ENCODE results near the gene DENND6B. TPM values are rescaled to one million over a fixed set of nuclear protein-coding genes. Genes with fewer than 3 reads are reported as not detected.

Gene DENND6B
- total RNA-seq, 2 experiments from 2014 or later, result 3.1 to 3.6 TPM

GRCh38 chr22:50318356-50318697, 8.5 kb downstream of the DENND6B start:
- no peaks in the 10 kb centered on the region for H3K36me3 Mint-ChIP-seq (ENCODE audit: low read depth)
- H3K27ac Mint-ChIP-seq, result no peak overlapping the region
- H3K4me3 Mint-ChIP-seq, result no peak overlapping the region
- CTCF ChIA-PET, result interaction anchor here (0.8 kb wide), 1 partner anchor 11 kb away, joined by 3 read pairs; no protein-coding TSS in a partner anchor
- no peaks in the 10 kb centered on the region for H3K27me3 Mint-ChIP-seq
- H3K4me1 Mint-ChIP-seq, result peaks cover 19% of the 10 kb centered on the region
- POLR2A ChIA-PET, result no interaction called here
- H3K9me3 Mint-ChIP-seq, result no peaks in the 10 kb centered on the region
- no peak for DNase-seq

DNA sequence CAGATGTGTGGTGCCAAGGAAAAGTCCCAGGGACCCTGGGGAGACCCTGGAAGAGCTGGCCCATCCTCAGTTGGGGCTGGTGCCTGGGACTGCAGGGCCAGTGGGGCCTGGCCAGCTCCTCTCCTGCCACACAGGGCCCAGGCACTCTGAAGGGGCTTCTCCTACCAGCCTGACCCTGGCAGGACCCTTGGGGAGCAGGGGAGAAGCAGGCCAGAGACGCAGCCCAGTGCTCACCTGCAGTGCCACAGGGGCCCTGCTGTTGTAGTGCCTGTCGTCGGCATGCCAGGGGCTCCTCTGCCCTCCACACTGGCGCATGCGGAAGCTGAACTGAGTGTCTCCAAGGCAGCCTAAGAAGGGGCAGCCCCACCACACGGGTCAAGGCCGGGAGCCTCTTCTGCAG, 9.1 kb downstream of the DENND6B start:
- POLR2A ChIA-PET, result no interaction called here
- Mint-ChIP-seq H3K27me3 (no peaks in the 10 kb centered on the region), H3K9me3 (no peaks in the 10 kb centered on the region), H3K36me3 (ENCODE audit: low read depth) (no peaks in the 10 kb centered on the region), H3K4me3 (no peak overlapping the region), H3K4me1 (peaks cover 19% of the 10 kb centered on the region), H3K27ac (no peak overlapping the region)
- DNase-seq, result no peak
- CTCF ChIA-PET, result interaction anchor here (0.8 to 1.5 kb wide), 2 partner anchors 9 to 11 kb away, joined by 3 to 5 read pairs; partner anchors contain the start of gene DENND6B

DNA sequence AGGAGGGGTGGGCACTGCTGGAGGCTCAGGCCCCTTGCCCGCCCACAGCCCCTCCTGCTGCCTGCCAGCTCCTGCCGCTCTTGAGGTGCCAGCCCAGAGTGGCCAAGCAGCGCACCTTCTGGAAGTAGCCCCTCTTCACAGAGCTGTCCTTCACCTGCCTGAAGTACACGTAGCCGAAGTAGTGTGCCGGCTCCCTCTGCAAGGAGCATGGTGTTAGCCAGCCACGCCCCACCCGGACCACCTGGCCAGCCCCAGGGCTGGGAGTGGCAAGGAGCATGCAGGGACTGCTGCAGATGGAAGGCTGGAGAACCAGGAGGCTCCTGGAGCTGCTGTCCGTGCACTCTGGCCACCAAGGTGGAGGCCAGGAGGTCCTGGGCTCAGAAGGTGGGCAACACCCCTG, 9.6 kb downstream of the DENND6B start:
- Mint-ChIP-seq H3K4me1 (peaks cover 19% of the 10 kb centered on the region), H3K27me3 (no peaks in the 10 kb centered on the region), H3K36me3 (ENCODE audit: low read depth) (no peaks in the 10 kb centered on the region), H3K9me3 (no peaks in the 10 kb centered on the region), H3K27ac (no peak overlapping the region), H3K4me3 (no peak overlapping the region)
- ChIA-PET POLR2A (no interaction called here), CTCF (interaction anchor here (0.6 to 2.6 kb wide), 4 partner anchors 9 to 525 kb away, joined by 5 to 9 read pairs (median 6); partner anchors contain the start of genes DENND6B and PLXNB2)
- DNase-seq, result no peak

GRCh38 chr22:50316114-50317065, 10.4 kb downstream of the DENND6B start:
- ChIA-PET CTCF (interaction anchor here (0.6 to 2.6 kb wide), 8 partner anchors 8 to 524 kb away, joined by 3 to 9 read pairs (median 4); partner anchors contain the start of genes DENND6B and PLXNB2), POLR2A (no interaction called here)
- no peak overlapping the region for H3K27ac Mint-ChIP-seq
- no peaks in the 10 kb centered on the region for H3K27me3 Mint-ChIP-seq
- no peaks in the 10 kb centered on the region for H3K36me3 Mint-ChIP-seq (ENCODE audit: low read depth)
- peaks cover 19% of the 10 kb centered on the region for H3K4me1 Mint-ChIP-seq
- H3K9me3 Mint-ChIP-seq, result no peaks in the 10 kb centered on the region
- DNase-seq, result no peak
- H3K4me3 Mint-ChIP-seq, result no peak overlapping the region

GRCh38 chr22:50315289-50316113, 11.3 kb downstream of the DENND6B start:
- Mint-ChIP-seq H3K4me1 (peaks cover 19% of the 10 kb centered on the region), H3K27ac (peak overlapping the region; percentile 78), H3K9me3 (no peaks in the 10 kb centered on the region), H3K4me3 (peak overlapping the region; percentile 78), H3K36me3 (ENCODE audit: low read depth) (no peaks in the 10 kb centered on the region), H3K27me3 (no peaks in the 10 kb centered on the region)
- ChIA-PET CTCF (interaction anchor here (1.0 to 2.6 kb wide), 8 partner anchors 9 to 40 kb away, joined by 3 to 12 read pairs (median 4); partner anchors contain the start of gene PLXNB2), POLR2A (no interaction called here)
- no peak for DNase-seq

DNA sequence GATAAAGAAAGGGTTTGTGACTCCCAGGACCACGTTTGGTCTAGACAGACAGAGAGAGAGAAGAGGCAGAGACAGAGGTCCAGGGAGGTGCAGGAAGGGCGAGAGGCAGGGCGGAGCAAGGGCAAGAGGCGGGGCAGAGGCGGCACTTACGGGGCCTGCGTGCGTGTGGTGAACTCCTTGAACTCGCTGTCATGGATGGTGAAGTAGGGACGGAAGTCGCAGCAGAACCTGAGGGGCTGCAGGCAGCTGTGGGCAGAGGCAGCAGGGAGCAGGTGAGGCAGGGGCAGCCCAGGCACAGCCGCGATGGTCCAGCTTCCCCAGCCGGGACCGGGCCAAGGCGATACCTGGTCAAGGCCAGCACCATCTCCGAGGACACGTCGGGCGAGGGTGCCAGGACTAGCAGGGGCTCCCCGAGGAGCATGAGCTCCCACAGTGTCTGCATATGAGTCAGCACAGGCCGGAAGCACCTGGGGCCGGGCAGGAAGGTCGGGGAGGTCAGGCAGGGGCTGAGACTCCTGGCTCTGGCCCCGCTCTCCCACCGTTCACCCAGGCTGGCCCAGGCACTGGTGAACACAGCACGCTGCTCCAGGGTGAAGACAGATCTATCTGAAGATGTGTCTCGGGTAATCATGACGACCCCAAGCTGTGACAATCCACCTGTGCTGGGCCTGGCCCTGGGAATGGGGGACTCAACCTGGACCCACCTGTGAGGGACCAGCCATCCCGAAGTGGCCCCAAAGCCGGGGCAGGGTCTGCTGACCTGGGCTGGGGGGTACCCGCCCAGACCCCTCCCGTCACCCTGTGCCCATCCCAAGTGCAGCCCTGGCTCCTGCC, 12.1 kb downstream of the DENND6B start:
- Mint-ChIP-seq H3K4me1 (peaks cover 19% of the 10 kb centered on the region), H3K27ac (peak overlapping the region; percentile 94), H3K9me3 (no peaks in the 10 kb centered on the region), H3K4me3 (peak overlapping the region; percentile 78), H3K36me3 (ENCODE audit: low read depth) (no peaks in the 10 kb centered on the region), H3K27me3 (no peaks in the 10 kb centered on the region)
- POLR2A ChIA-PET, result interaction anchor here (1.0 kb wide), 1 partner anchor 12 kb away, joined by 3 read pairs; no protein-coding TSS in a partner anchor
- peak; percentile 77 for DNase-seq
- CTCF ChIA-PET, result interaction anchor here (1.0 to 2.6 kb wide), 9 partner anchors 8 to 39 kb away, joined by 3 to 12 read pairs (median 3); partner anchors contain the start of gene PLXNB2

DNA sequence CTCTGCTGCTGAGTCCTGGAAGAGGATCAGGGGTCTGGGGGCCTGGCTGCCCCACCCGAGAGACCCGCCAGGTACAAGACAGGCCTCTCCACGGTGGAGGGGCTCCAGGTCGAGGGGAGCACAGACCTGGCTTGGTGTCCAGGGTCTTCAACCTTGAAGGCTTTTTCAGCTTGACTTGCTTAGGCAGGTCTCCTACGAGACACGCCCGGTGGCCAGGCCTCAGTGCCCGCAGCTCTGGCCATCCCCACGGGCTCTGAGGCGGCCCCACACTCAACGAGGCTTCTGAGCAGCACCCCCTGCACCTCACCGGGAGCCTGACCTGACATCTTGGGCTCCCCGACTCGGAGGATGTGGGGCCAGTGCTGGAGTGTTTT, 12.7 kb downstream of the DENND6B start:
- no peaks in the 10 kb centered on the region for H3K9me3 Mint-ChIP-seq
- POLR2A ChIA-PET, result interaction anchor here (1.0 kb wide), 1 partner anchor 12 kb away, joined by 3 read pairs; no protein-coding TSS in a partner anchor
- CTCF ChIA-PET, result interaction anchor here (1.2 to 1.9 kb wide), 3 partner anchors 12 to 37 kb away, joined by 3 to 12 read pairs (median 4); no protein-coding TSS in a partner anchor

DNA sequence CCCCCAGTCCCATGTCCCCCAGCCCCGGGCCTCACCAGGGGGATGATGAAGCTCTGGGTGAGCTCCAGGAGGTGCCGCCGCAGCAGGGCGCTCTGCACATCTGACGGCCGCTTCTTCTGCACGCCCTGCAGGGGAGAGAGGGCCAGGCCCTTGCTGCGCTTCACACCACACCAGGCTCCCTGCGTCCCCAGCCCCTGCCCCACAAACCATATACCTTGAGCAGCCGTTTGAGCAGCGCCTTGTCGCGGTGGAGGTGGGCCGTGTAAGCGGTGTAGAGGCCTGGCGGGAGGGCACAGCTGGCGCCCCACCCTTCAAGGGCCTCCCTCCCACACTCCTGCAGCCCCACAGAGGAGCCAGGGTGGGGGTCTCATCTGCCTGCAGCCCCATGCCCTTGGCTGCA, 13.2 kb downstream of the DENND6B start:
- peaks cover 22% of the 10 kb centered on the region for H3K4me1 Mint-ChIP-seq
- peak overlapping the region; percentile 78 for H3K4me3 Mint-ChIP-seq
- H3K9me3 Mint-ChIP-seq, result no peaks in the 10 kb centered on the region
- CTCF ChIA-PET, result interaction anchor here (0.5 to 1.9 kb wide), 3 partner anchors 16 to 37 kb away, joined by 3 to 12 read pairs (median 4); no protein-coding TSS in a partner anchor
- H3K27me3 Mint-ChIP-seq, result peaks cover 3% of the 10 kb centered on the region
- H3K27ac Mint-ChIP-seq, result peak overlapping the region; percentile 94
- H3K36me3 Mint-ChIP-seq (ENCODE audit: low read depth), result no peaks in the 10 kb centered on the region
- POLR2A ChIA-PET, result interaction anchor here (1.0 kb wide), 1 partner anchor 13 kb away, joined by 3 read pairs; no protein-coding TSS in a partner anchor
- no peak for DNase-seq

More for the DNA sequence above, 12.7 kb downstream of the DENND6B start:
- H3K4me3 Mint-ChIP-seq, result peak overlapping the region; percentile 78
- H3K4me1 Mint-ChIP-seq, result peaks cover 19% of the 10 kb centered on the region
- H3K36me3 Mint-ChIP-seq (ENCODE audit: low read depth), result no peaks in the 10 kb centered on the region
- peak overlapping the region; percentile 94 for H3K27ac Mint-ChIP-seq
- H3K27me3 Mint-ChIP-seq, result no peaks in the 10 kb centered on the region
- no peak for DNase-seq

DNA sequence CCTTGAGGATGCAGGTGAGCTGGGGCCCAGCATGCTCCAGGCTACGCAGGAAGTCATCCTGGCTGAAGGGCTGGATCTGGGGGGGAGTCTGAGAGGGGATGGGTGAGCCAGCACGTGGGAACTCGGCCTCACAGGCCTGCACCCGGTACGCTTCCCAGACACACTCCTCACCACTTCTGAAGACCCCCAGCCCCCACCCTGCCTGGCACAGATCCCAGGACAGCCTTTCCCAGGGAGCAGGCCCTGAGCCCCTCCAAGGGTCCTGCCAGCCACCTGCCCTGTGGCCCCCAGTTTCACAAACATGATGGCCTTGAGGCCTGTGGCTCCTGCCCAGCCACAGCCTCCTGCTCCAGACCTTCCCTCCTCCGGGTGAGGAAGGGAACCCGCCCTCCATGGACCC, 13.8 kb downstream of the DENND6B start:
- no peak overlapping the region for H3K4me3 Mint-ChIP-seq
- CTCF ChIA-PET, result interaction anchor here (0.5 kb wide), 1 partner anchor 15 kb away, joined by 4 read pairs; no protein-coding TSS in a partner anchor
- H3K27me3 Mint-ChIP-seq, result peaks cover 3% of the 10 kb centered on the region
- POLR2A ChIA-PET, result no interaction called here
- H3K27ac Mint-ChIP-seq, result no peak overlapping the region
- DNase-seq, result no peak
- H3K4me1 Mint-ChIP-seq, result peaks cover 24% of the 10 kb centered on the region
- no peaks in the 10 kb centered on the region for H3K9me3 Mint-ChIP-seq
- no peaks in the 10 kb centered on the region for H3K36me3 Mint-ChIP-seq (ENCODE audit: low read depth)

- CTCF ChIA-PET, result no interaction called here
These were observed 14.4 kb downstream of the DENND6B start for GRCh38 chr22:50312371-50312770.

GRCh38 chr22:50311606-50312351, 15.0 kb downstream of the DENND6B start:
- Mint-ChIP-seq H3K36me3 (ENCODE audit: low read depth) (no peaks in the 10 kb centered on the region), H3K27me3 (peaks cover 3% of the 10 kb centered on the region), H3K9me3 (no peaks in the 10 kb centered on the region), H3K27ac (no peak overlapping the region), H3K4me3 (no peak overlapping the region), H3K4me1 (peaks cover 24% of the 10 kb centered on the region)
- DNase-seq, result no peak
- ChIA-PET POLR2A (no interaction called here), CTCF (interaction anchor here (0.5 kb wide), 1 partner anchor 18 kb away, joined by 3 read pairs; no protein-coding TSS in a partner anchor)

More at GRCh38 chr22:50312371-50312770, 14.4 kb downstream of the DENND6B start:
- no peak for DNase-seq
- POLR2A ChIA-PET, result no interaction called here
- no peak overlapping the region for H3K4me3 Mint-ChIP-seq
- H3K9me3 Mint-ChIP-seq, result no peaks in the 10 kb centered on the region
- H3K27ac Mint-ChIP-seq, result no peak overlapping the region
- peaks cover 24% of the 10 kb centered on the region for H3K4me1 Mint-ChIP-seq
- peaks cover 3% of the 10 kb centered on the region for H3K27me3 Mint-ChIP-seq
- no peaks in the 10 kb centered on the region for H3K36me3 Mint-ChIP-seq (ENCODE audit: low read depth)

Measured in activated CD4-positive, alpha-beta T cell treated with anti-CD3 and anti-CD28 coated beads, Interleukin-2, amount 10 ng/mL, durations not matched to agents 7 days and 5 days (primary cell).